Bronchial epithelial cell (primary cell): Measurements from ENCODE around the gene GLG1. TPM values are rescaled to one million over a fixed set of nuclear protein-coding genes. Genes with fewer than 3 reads are reported as not detected.

Experiments
- DNase-seq: peaks from one replicate; pipeline ENCODE4 v3.0.0-alpha.2; 2010; ENCODE audit warnings: low read depth
- FAIRE-seq: peaks from 2 replicates; lab custom pipeline; 2011; peaks lifted over from hg19 to GRCh38; lab: Jason Lieb, UNC
- H3K27me3 ChIP-seq: 2 replicates; pipeline ENCODE4 v1.5.1; 2011; ENCODE audit warnings: low read length; ENCODE audit not compliant: control insufficient read depth, insufficient read depth
- H3K36me3 ChIP-seq: 2 replicates; pipeline ENCODE4 v1.5.1; 2011; ENCODE audit warnings: low read length; ENCODE audit not compliant: control insufficient read depth, insufficient read depth
- H3K4me3 ChIP-seq: 2 replicates; pipeline ENCODE4 v1.5.1; 2011; ENCODE audit warnings: mild to moderate bottlenecking, low read depth, low read length, control low read depth
- CTCF ChIP-seq: IDR thresholded peaks from 2 replicates; pipeline ENCODE4 v1.5.1; 2011; ENCODE audit warnings: mild to moderate bottlenecking, moderate library complexity, low read length, control low read depth, inconsistent platforms; ENCODE audit not compliant: insufficient read depth, severe bottlenecking
- total RNA-seq: library from RNA; depleted of rRNA; stranded (reverse); fragments of >200 nt; gene quantifications from 2 replicates; pipeline ENCODE4 v1.2.1, GENCODE V29; 2014

GLG1 gene
- total RNA-seq, 1 donor from 2014 or later = 65.0 TPM

- TF ChIP-seq CTCF = no peak
- Histone ChIP-seq H3K36me3 (no peaks in the 10 kb centered on the region), H3K4me3 (no peak overlapping the region), H3K27me3 (no peaks in the 10 kb centered on the region)
- FAIRE-seq = no peak
- no peak for DNase-seq
Measured at GRCh38 chr16:74583926-74584666, 22.8 kb downstream of the GLG1 start.

- Histone ChIP-seq H3K27me3 (no peaks in the 10 kb centered on the region), H3K4me3 (no peak overlapping the region), H3K36me3 (no peaks in the 10 kb centered on the region)
- no peak for TF ChIP-seq CTCF
- DNase-seq = no peak
- no peak for FAIRE-seq
Measured at GRCh38 chr16:74582970-74583369, 23.9 kb downstream of the GLG1 start.

- no peak for DNase-seq
- H3K4me3 ChIP-seq = no peak overlapping the region
- no peak for TF ChIP-seq CTCF
- H3K27me3 ChIP-seq = no peaks in the 10 kb centered on the region
- H3K36me3 ChIP-seq = no peaks in the 10 kb centered on the region
- no peak for FAIRE-seq
Measured at GRCh38 chr16:74580833-74581232, 26.1 kb downstream of the GLG1 start.

GRCh38 chr16:74578838-74579237 is 28.1 kb downstream of the GLG1 start:
- DNase-seq (no peak), FAIRE-seq (no peak)
- Histone ChIP-seq H3K4me3 (no peak overlapping the region), H3K27me3 (no peaks in the 10 kb centered on the region), H3K36me3 (no peaks in the 10 kb centered on the region)
- TF ChIP-seq CTCF = no peak

GRCh38 chr16:74578433-74578832 is 28.5 kb downstream of the GLG1 start:
- Histone ChIP-seq H3K4me3 (no peak overlapping the region), H3K36me3 (no peaks in the 10 kb centered on the region), H3K27me3 (no peaks in the 10 kb centered on the region)
- FAIRE-seq (no peak), DNase-seq (no peak)
- TF ChIP-seq CTCF = no peak
